OCI-LY7 (cell line): Measurements from ENCODE around the gene TNNI3K. TPM values are rescaled to one million over a fixed set of nuclear protein-coding genes. Genes with fewer than 3 reads are reported as not detected.

Experiments
- BruUV-seq: library from RNA; stranded (reverse); fragments of 400-500 nt; replicated peaks from 2 replicates; lab custom pipeline; 2021; lab: Mats Ljungman, UMichigan
- CTCF ChIA-PET: fragments of 300-600 bp; sonication (Branson Sonifier 250); formaldehyde crosslinking; loops from one replicate; lab custom pipeline; 2022; ENCODE audit warnings: antibody characterized with exemption; ENCODE audit not compliant: unreplicated experiment; lab: Charles Lee
- POLR2A ChIA-PET: fragments of 300-600 bp; sonication (Branson Sonifier 250); formaldehyde crosslinking; loops from one replicate; lab custom pipeline; 2022; ENCODE audit warnings: antibody characterized with exemption; lab: Charles Lee
- DNase-seq: peaks from one replicate; pipeline ENCODE4 v3.0.0-alpha.2; 2015; ENCODE audit warnings: low spot score
- H2AFZ ChIP-seq: fragments of 200-600 bp; sonication (generic), shearing (Covaris generic); 2 replicates; pipeline ENCODE4 v1.6.1; 2014; ENCODE audit warnings: mild to moderate bottlenecking, antibody characterized with exemption, low read length, moderate library complexity
- H3K27ac ChIP-seq: fragments of 200-600 bp; sonication (generic); 2 replicates; pipeline ENCODE4 v1.5.1; 2014; ENCODE audit warnings: mixed run types, low read depth, mild to moderate bottlenecking, moderate library complexity, low read length, inconsistent platforms; ENCODE audit not compliant: poor library complexity, severe bottlenecking
- H3K36me3 ChIP-seq: fragments of 200-600 bp; sonication (generic); 2 replicates; pipeline ENCODE4 v1.6.1; 2014; ENCODE audit warnings: mild to moderate bottlenecking, antibody characterized with exemption, low read length, moderate library complexity, mixed read lengths; ENCODE audit not compliant: insufficient read depth
- H3K4me1 ChIP-seq: fragments of 200-600 bp; sonication (generic); 2 replicates; pipeline ENCODE4 v1.5.1; 2014; ENCODE audit warnings: mild to moderate bottlenecking, low read length; ENCODE audit not compliant: insufficient read depth, poor library complexity, severe bottlenecking
- H3K4me2 ChIP-seq: fragments of 200-600 bp; sonication (generic); 2 replicates; pipeline ENCODE4 v1.6.1; 2014; ENCODE audit warnings: mild to moderate bottlenecking, low read length
- H3K4me3 ChIP-seq: fragments of 200-600 bp; sonication (generic); 2 replicates; pipeline ENCODE4 v1.5.1; 2014; ENCODE audit warnings: mild to moderate bottlenecking, low read depth, low read length; ENCODE audit not compliant: poor library complexity, severe bottlenecking
- H3K79me2 ChIP-seq: fragments of 200-600 bp; sonication (generic); 2 replicates; pipeline ENCODE4 v1.6.1; 2016; ENCODE audit warnings: low read depth, mild to moderate bottlenecking, low read length, moderate library complexity, mixed read lengths; ENCODE audit not compliant: insufficient read depth
- H3K9me2 ChIP-seq: fragments of 200-600 bp; sonication (generic); 2 replicates; pipeline ENCODE4 v1.6.1; 2016; ENCODE audit warnings: mild to moderate bottlenecking, low read length, mixed read lengths; ENCODE audit not compliant: insufficient read depth
- H3K9me3 ChIP-seq: fragments of 200-600 bp; sonication (generic); 2 replicates; pipeline ENCODE4 v1.6.1; 2014; ENCODE audit warnings: mild to moderate bottlenecking, mixed run types, low read length, mixed read lengths
- H4K20me1 ChIP-seq: fragments of 200-600 bp; sonication (generic); 2 replicates; pipeline ENCODE4 v1.6.1; 2014; ENCODE audit warnings: mild to moderate bottlenecking, antibody characterized with exemption, low read length, moderate library complexity, mixed read lengths; ENCODE audit not compliant: insufficient read depth
- EZH2phosphoT487 ChIP-seq: fragments of 200-600 bp; sonication (generic); IDR thresholded peaks from 2 replicates; pipeline ENCODE4 v1.6.1; 2018; ENCODE audit warnings: low read depth, borderline replicate concordance, mild to moderate bottlenecking, mixed run types, antibody characterized with exemption, low read length, moderate library complexity, mixed read lengths
- intact Hi-C: fragments of 100-400 bp; cut with micrococcal nuclease; formaldehyde crosslinking; loops from one replicate; pipeline ENCODE4 v1.10.0; 2022; ENCODE audit not compliant: unreplicated experiment
- total RNA-seq, 2 experiments: library from RNA; depleted of rRNA in 1 of 2; stranded (reverse); fragments of >200 nt in 1 of 2; shearing (Covaris generic) in 1 of 2; gene quantifications; 2 replicates each; pipeline ENCODE4 v1.2.3, GENCODE V29; 2014 to 2022
- TF ChIP-seq, protein P1 (sequence below): fragments of 200-600 bp; sonication (generic); conservative IDR thresholded peaks from 2 replicates; pipeline ENCODE4 v1.5.1; 2014; ENCODE audit warnings: mild to moderate bottlenecking, antibody characterized with exemption, low read length, moderate library complexity, mixed read lengths

The TNNI3K gene
- total RNA-seq, 2 experiments from 2014 or later: not detected

DNA sequence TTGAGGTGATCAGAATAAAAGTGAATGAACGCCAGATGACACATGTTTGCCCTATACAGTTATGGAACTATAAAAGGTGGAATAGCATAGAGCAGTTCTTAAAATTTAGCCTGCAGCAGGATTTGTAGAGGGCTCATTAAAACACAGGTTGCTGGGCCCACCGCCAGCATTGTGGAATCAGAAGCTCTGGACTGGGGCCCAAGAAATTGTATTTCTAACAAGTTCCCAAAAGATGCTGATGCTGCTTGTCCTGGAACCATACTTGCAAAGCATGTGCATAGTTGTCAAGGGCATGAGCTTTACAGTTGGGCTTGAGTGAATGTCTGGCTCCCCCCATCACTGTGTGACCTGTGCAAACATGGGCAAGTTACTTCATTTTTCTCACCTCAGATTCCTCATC lies 314.7 kb downstream of the TNNI3K start:
- Histone ChIP-seq H3K4me2 (no peak overlapping the region), H4K20me1 (no peaks in the 10 kb centered on the region), H2AFZ (no peak overlapping the region), H3K9me2 (no peaks in the 10 kb centered on the region), H3K4me1 (no peaks in the 10 kb centered on the region), H3K9me3 (no peaks in the 10 kb centered on the region), H3K27ac (no peak overlapping the region), H3K4me3 (no peak overlapping the region), H3K36me3 (no peaks in the 10 kb centered on the region), H3K79me2 (no peaks in the 10 kb centered on the region)
- intact Hi-C loops: no loop called here
- DNase-seq: no peak
- ChIA-PET POLR2A (no interaction called here), CTCF (no interaction called here)
- BruUV-seq: no TSS peak
- TF ChIP-seq EZH2phosphoT487: no peak
- TF ChIP-seq, protein P1, sequence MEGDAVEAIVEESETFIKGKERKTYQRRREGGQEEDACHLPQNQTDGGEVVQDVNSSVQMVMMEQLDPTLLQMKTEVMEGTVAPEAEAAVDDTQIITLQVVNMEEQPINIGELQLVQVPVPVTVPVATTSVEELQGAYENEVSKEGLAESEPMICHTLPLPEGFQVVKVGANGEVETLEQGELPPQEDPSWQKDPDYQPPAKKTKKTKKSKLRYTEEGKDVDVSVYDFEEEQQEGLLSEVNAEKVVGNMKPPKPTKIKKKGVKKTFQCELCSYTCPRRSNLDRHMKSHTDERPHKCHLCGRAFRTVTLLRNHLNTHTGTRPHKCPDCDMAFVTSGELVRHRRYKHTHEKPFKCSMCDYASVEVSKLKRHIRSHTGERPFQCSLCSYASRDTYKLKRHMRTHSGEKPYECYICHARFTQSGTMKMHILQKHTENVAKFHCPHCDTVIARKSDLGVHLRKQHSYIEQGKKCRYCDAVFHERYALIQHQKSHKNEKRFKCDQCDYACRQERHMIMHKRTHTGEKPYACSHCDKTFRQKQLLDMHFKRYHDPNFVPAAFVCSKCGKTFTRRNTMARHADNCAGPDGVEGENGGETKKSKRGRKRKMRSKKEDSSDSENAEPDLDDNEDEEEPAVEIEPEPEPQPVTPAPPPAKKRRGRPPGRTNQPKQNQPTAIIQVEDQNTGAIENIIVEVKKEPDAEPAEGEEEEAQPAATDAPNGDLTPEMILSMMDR: no peak

DNA sequence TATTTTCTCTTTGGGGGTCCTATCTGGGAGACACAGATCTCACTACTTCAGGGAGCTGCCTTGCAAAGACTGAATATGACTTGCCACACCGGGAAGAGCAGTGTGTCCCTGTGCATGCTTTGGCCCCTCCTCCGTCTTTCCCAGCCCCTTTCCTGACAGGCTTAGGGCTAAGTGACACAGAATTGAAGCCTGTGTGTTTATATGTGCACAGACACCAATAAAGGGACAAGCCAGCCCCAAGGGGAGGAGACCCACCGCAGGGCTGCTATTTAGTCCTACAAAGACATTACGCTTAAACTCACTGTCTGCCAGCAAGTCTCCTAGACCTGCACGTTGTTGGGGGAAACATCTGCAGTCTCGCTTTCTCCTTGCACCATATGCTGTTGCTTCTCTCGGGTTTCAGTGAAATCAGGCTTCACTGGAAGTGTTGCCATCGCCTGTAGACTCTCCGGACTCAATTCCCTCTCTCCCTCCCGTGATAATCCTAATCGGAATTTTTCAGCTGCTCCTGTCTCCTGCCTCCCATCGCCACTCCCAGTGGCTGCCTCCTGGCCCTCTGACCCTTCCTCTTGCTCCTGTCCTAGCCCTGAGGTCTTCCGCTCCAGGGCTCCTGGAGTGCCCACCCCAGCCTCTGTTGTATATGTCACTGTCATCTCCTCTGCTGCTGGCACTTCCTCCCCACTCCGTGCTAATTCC lies 335.8 kb downstream of the TNNI3K start:
- no peaks in the 10 kb centered on the region for H3K4me1 ChIP-seq
- BruUV-seq: no TSS peak
- ChIA-PET CTCF (no interaction called here), POLR2A (no interaction called here)
- no peaks in the 10 kb centered on the region for H3K79me2 ChIP-seq
- H3K9me3 ChIP-seq: no peaks in the 10 kb centered on the region
- no peak overlapping the region for H3K4me3 ChIP-seq
- no peaks in the 10 kb centered on the region for H3K36me3 ChIP-seq
- no peak overlapping the region for H3K27ac ChIP-seq
- H2AFZ ChIP-seq: no peak overlapping the region
- H3K4me2 ChIP-seq: no peak overlapping the region
- TF ChIP-seq EZH2phosphoT487: no peak
- no peak for DNase-seq
- no peaks in the 10 kb centered on the region for H4K20me1 ChIP-seq
- intact Hi-C loops: no loop called here
- H3K9me2 ChIP-seq: no peaks in the 10 kb centered on the region

DNA sequence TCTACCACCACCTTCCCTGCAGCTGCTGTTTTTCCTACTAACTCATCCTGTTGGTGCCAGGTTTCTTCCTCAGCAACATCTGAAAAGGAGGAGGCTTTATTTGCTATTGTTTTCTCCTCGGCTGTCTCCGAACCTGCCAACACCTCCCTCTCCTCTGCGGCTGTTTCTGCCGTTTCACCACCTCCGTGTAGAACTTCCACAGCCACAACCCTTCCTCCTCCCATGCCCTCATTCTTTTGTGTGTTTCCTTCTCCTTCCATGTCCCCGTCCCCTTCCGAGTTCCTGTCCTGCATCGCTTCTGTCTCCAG lies 336.3 kb downstream of the TNNI3K start:
- Histone ChIP-seq H3K79me2 (no peaks in the 10 kb centered on the region), H3K4me1 (no peaks in the 10 kb centered on the region), H3K27ac (no peak overlapping the region), H3K4me2 (no peak overlapping the region), H3K4me3 (no peak overlapping the region), H3K36me3 (no peaks in the 10 kb centered on the region), H3K9me2 (no peaks in the 10 kb centered on the region), H2AFZ (no peak overlapping the region), H4K20me1 (no peaks in the 10 kb centered on the region), H3K9me3 (no peaks in the 10 kb centered on the region)
- no TSS peak for BruUV-seq
- TF ChIP-seq EZH2phosphoT487: no peak
- ChIA-PET POLR2A (no interaction called here), CTCF (no interaction called here)
- intact Hi-C loops: no loop called here
- DNase-seq: no peak

DNA sequence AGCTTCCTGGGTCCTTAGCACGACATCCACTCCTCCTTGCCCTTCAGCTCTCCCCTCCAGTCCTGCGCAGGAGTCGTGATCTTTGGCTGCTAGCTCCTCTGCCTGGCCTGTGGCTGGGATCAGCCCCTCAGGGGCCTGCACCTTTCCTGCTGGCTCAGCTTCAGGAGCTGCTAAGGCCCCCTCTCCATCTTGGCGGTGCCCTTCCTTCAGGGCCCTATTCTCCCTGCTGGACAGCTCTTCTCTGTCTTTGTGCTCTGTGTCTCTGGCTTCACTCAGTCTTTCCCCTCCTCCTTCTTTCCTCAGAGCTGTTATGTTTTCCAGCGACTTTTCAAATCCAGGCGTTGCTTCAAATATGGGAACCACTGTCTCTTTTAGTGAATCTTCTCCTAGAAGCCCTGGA lies 336.7 kb downstream of the TNNI3K start:
- Histone ChIP-seq H3K27ac (no peak overlapping the region), H3K4me2 (no peak overlapping the region), H3K9me2 (no peaks in the 10 kb centered on the region), H4K20me1 (no peaks in the 10 kb centered on the region), H3K4me3 (no peak overlapping the region), H3K36me3 (no peaks in the 10 kb centered on the region), H3K4me1 (no peaks in the 10 kb centered on the region), H2AFZ (no peak overlapping the region), H3K9me3 (no peaks in the 10 kb centered on the region), H3K79me2 (no peaks in the 10 kb centered on the region)
- intact Hi-C loops: no loop called here
- BruUV-seq: no TSS peak
- no peak for DNase-seq
- no peak for TF ChIP-seq EZH2phosphoT487
- TF ChIP-seq, protein P1: no peak
- ChIA-PET CTCF (no interaction called here), POLR2A (no interaction called here)
